SU-DHL-6 (cell line): ENCODE measurements around the gene MYOM3.

Source experiments
- H2AFZ ChIP-seq: fragments of 200-600 bp; sonication (generic); 2 replicates; pipeline ENCODE4 v1.6.1; 2014; ENCODE audit warnings: low read depth, mild to moderate bottlenecking, moderate library complexity, mixed read lengths, antibody characterized with exemption, low read length; ENCODE audit not compliant: severe bottlenecking
- H3F3A ChIP-seq: fragments of 200-600 bp; shearing (Covaris generic); 2 replicates; pipeline ENCODE4 v1.6.0; 2016; ENCODE audit warnings: antibody characterized with exemption, mild to moderate bottlenecking; ENCODE audit not compliant: insufficient read depth
- H3K27ac ChIP-seq: fragments of 200-600 bp; sonication (generic); 2 replicates; pipeline ENCODE4 v1.5.1; 2016; ENCODE audit warnings: low read depth, mild to moderate bottlenecking, low read length, moderate library complexity, mixed read lengths
- H3K27me3 ChIP-seq: fragments of 200-600 bp; sonication (generic), shearing (Covaris generic); 2 replicates; pipeline ENCODE4 v1.6.0; 2014; ENCODE audit warnings: mild to moderate bottlenecking, low read length
- H3K36me3 ChIP-seq: fragments of 200-600 bp; sonication (generic); 2 replicates; pipeline ENCODE4 v1.6.1; 2014; ENCODE audit warnings: mild to moderate bottlenecking, low read length, mixed read lengths
- H3K4me2 ChIP-seq: fragments of 300-600, 200-600 bp; shearing (Covaris generic), sonication (generic); 2 replicates; pipeline ENCODE4 v1.6.0; 2014; ENCODE audit warnings: low read length, low read depth, mild to moderate bottlenecking; ENCODE audit not compliant: poor library complexity, severe bottlenecking
- H3K4me3 ChIP-seq: fragments of 200-600 bp; sonication (generic); 2 replicates; pipeline ENCODE4 v1.5.1; 2014; ENCODE audit warnings: antibody characterized with exemption, low read length, mild to moderate bottlenecking, mixed read lengths; ENCODE audit not compliant: insufficient read depth, poor library complexity, severe bottlenecking
- H3K79me2 ChIP-seq: fragments of 200-600 bp; sonication (generic); 2 replicates; pipeline ENCODE4 v1.6.1; 2014; ENCODE audit warnings: mild to moderate bottlenecking, low read length, moderate library complexity; ENCODE audit not compliant: insufficient read depth
- H3K9ac ChIP-seq: fragments of 200-600 bp; sonication (generic); 2 replicates; pipeline ENCODE4 v1.7.0; 2014; ENCODE audit warnings: mild to moderate bottlenecking, low read length
- H3K9me2 ChIP-seq: fragments of 200-600 bp; sonication (generic); replicated peaks from 2 replicates; pipeline ENCODE4 v1.6.1; 2014; ENCODE audit warnings: low read length; ENCODE audit not compliant: insufficient read depth
- H3K9me3 ChIP-seq: fragments of 200-600 bp; sonication (generic); 2 replicates; pipeline ENCODE4 v1.6.1; 2014; ENCODE audit warnings: low read length, mixed read lengths; ENCODE audit not compliant: insufficient read depth
- H4K20me1 ChIP-seq: fragments of 200-600 bp; sonication (generic); 2 replicates; pipeline ENCODE4 v1.6.1; 2014; ENCODE audit warnings: low read depth, mild to moderate bottlenecking, antibody characterized with exemption, low read length, moderate library complexity, mixed read lengths
- CTCF ChIP-seq: fragments of 200-600 bp; sonication (generic); IDR thresholded peaks from one replicate; pipeline ENCODE4 v1.5.1; 2017; ENCODE audit warnings: antibody characterized with exemption, mild to moderate bottlenecking, low read length, moderate library complexity; ENCODE audit not compliant: insufficient read depth, poor library complexity, severe bottlenecking
- EZH2phosphoT487 ChIP-seq: fragments of 200-600 bp; sonication (generic), shearing (Covaris generic); conservative IDR thresholded peaks from 2 replicates; pipeline ENCODE4 v1.6.1; 2018; ENCODE audit warnings: mild to moderate bottlenecking, antibody characterized with exemption, low read length, moderate library complexity, mixed read lengths

Gene MYOM3

GRCh38 chr1:24119859-24120756 is 8.2 kb upstream of the MYOM3 start:
- H3K4me3 ChIP-seq, result no peak overlapping the region
- H3K9me3 ChIP-seq, result no peaks in the 10 kb centered on the region
- no peak overlapping the region for H2AFZ ChIP-seq
- no peak overlapping the region for H3K9ac ChIP-seq
- H4K20me1 ChIP-seq, result no peaks in the 10 kb centered on the region
- TF ChIP-seq CTCF (no peak), EZH2phosphoT487 (no peak)
- no peaks in the 10 kb centered on the region for H3K36me3 ChIP-seq
- no peaks in the 10 kb centered on the region for H3K9me2 ChIP-seq
- H3K4me2 ChIP-seq, result no peak overlapping the region
- H3F3A ChIP-seq, result no peaks in the 10 kb centered on the region
- H3K79me2 ChIP-seq, result no peaks in the 10 kb centered on the region
- H3K27ac ChIP-seq, result no peak overlapping the region
- H3K27me3 ChIP-seq, result no peaks in the 10 kb centered on the region

GRCh38 chr1:24119489-24119858 is 7.5 kb upstream of the MYOM3 start:
- Histone ChIP-seq H3K9me2 (no peaks in the 10 kb centered on the region), H3K79me2 (no peaks in the 10 kb centered on the region), H4K20me1 (no peaks in the 10 kb centered on the region), H3K36me3 (no peaks in the 10 kb centered on the region), H2AFZ (no peak overlapping the region), H3K4me3 (no peak overlapping the region), H3K4me2 (no peak overlapping the region), H3K27ac (no peak overlapping the region), H3K27me3 (no peaks in the 10 kb centered on the region), H3K9ac (no peak overlapping the region), H3K9me3 (no peaks in the 10 kb centered on the region), H3F3A (no peaks in the 10 kb centered on the region)
- TF ChIP-seq CTCF, result no peak
- TF ChIP-seq EZH2phosphoT487, result no peak

- H3K9me3 ChIP-seq, result no peaks in the 10 kb centered on the region
- no peak overlapping the region for H2AFZ ChIP-seq
- H4K20me1 ChIP-seq, result no peaks in the 10 kb centered on the region
- no peaks in the 10 kb centered on the region for H3K27me3 ChIP-seq
- no peaks in the 10 kb centered on the region for H3F3A ChIP-seq
- no peaks in the 10 kb centered on the region for H3K9me2 ChIP-seq
- no peaks in the 10 kb centered on the region for H3K36me3 ChIP-seq
- H3K27ac ChIP-seq, result no peak overlapping the region
- TF ChIP-seq CTCF (no peak), EZH2phosphoT487 (no peak)
- H3K4me2 ChIP-seq, result no peak overlapping the region
- H3K79me2 ChIP-seq, result no peaks in the 10 kb centered on the region
- H3K9ac ChIP-seq, result no peak overlapping the region
- H3K4me3 ChIP-seq, result no peak overlapping the region
These were observed 6.7 kb upstream of the MYOM3 start for GRCh38 chr1:24118410-24119242.
